AG04450 (cell line): Measurements from ENCODE around the gene DAAM2. TPM values are rescaled to one million over a fixed set of nuclear protein-coding genes. Genes with fewer than 3 reads are reported as not detected.

ENCODE experiments used
- CTCF ChIA-PET: fragments of 300-600, 350-600 bp; formaldehyde crosslinking; extraction: SDS; loops from one replicate; lab custom pipeline; 2022; ENCODE audit warnings: antibody characterized with exemption, inconsistent platforms; lab: Charles Lee
- POLR2A ChIA-PET: fragments of 350-600 bp; formaldehyde crosslinking; extraction: SDS; loops from one replicate; lab custom pipeline; 2021; ENCODE audit warnings: antibody characterized with exemption, inconsistent platforms; lab: Yijun Ruan, JAX
- DNase-seq: peaks from one replicate; pipeline ENCODE4 v3.0.0-alpha.2; 2011; ENCODE audit warnings: low read depth, low spot score
- H3K27ac ChIP-seq: one replicate; pipeline ENCODE4 v1.5.1; 2012; ENCODE audit warnings: low read depth, low read length, control low read depth
- H3K27me3 ChIP-seq: one replicate; pipeline ENCODE4 v1.6.0; 2012; ENCODE audit warnings: low read length; ENCODE audit not compliant: control insufficient read depth, insufficient read depth
- H3K4me3 ChIP-seq: 2 replicates; pipeline ENCODE4 v1.5.1; 2011; ENCODE audit warnings: mild to moderate bottlenecking, low read depth, low read length, control low read depth
- H3K9me3 ChIP-seq: 2 replicates; pipeline ENCODE4 v1.5.1; 2012; ENCODE audit warnings: low read length; ENCODE audit not compliant: control insufficient read depth, insufficient read depth
- CTCF ChIP-seq: IDR thresholded peaks from 2 replicates; pipeline ENCODE4 v1.5.1; 2011; ENCODE audit warnings: low read depth, low read length, control low read depth, inconsistent platforms
- polyA plus RNA-seq: library from polyadenylated mRNA; depleted of rRNA; stranded (reverse); fragments of >200 nt; gene quantifications from 2 replicates; pipeline ENCODE4 v1.2.3, GENCODE V29; 2011

The DAAM2 gene
- polyA plus RNA-seq, 1 experiment = 2.9 TPM

GRCh38 chr6:39911513-39912125 lies 119.4 kb downstream of the DAAM2 start:
- DNase-seq = no peak
- ChIA-PET POLR2A (no interaction called here), CTCF (interaction anchor here (0.6 to 1.4 kb wide), 3 partner anchors 18 to 46 kb away, joined by 3 to 4 read pairs (median 4); no protein-coding TSS in a partner anchor)
- no peak overlapping the region for H3K4me3 ChIP-seq
- TF ChIP-seq CTCF = no peak
- no peaks in the 10 kb centered on the region for H3K27me3 ChIP-seq
- no peak overlapping the region for H3K27ac ChIP-seq
- H3K9me3 ChIP-seq = no peaks in the 10 kb centered on the region

GRCh38 chr6:39912446-39912845 lies 120.3 kb downstream of the DAAM2 start:
- DNase-seq = no peak
- Histone ChIP-seq H3K9me3 (no peaks in the 10 kb centered on the region), H3K27ac (no peak overlapping the region), H3K4me3 (no peak overlapping the region), H3K27me3 (no peaks in the 10 kb centered on the region)
- ChIA-PET POLR2A (no interaction called here), CTCF (interaction anchor here (0.9 to 1.4 kb wide), 2 partner anchors 19 to 47 kb away, joined by 3 to 4 read pairs; no protein-coding TSS in a partner anchor)
- no peak for TF ChIP-seq CTCF

DNA sequence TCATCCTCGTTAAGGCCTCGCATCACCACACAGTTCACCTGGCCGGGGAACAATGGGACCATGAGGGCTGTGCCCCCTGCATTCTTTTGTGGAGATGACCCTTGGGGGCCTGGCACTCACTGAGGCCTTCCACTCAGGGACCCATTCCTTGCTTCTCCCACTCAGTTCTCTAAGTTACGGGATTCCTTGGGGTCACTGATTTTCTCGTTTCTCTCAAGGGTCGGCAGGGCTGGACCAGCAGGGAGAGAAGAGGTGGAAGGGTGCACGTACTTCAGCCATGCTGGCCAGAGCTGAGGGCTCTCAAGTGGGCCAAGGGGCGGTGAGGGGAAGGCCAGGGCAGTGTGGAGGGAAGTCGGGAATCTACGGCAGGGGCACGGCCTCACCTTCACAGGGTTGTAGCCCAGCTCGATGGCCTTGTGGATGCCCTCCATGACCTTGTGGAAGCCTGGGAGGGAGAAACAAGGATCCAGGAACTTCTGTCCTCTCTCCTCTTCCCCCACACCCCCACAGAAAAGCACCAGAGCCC lies 121.3 kb downstream of the DAAM2 start:
- Histone ChIP-seq H3K27me3 (no peaks in the 10 kb centered on the region), H3K27ac (no peak overlapping the region), H3K9me3 (no peaks in the 10 kb centered on the region), H3K4me3 (no peak overlapping the region)
- no peak for DNase-seq
- CTCF ChIA-PET = no interaction called here
- no peak for TF ChIP-seq CTCF
- POLR2A ChIA-PET = no interaction called here

- Histone ChIP-seq H3K4me3 (no peak overlapping the region), H3K27ac (no peak overlapping the region), H3K27me3 (no peaks in the 10 kb centered on the region), H3K9me3 (no peaks in the 10 kb centered on the region)
- no peak for DNase-seq
- POLR2A ChIA-PET = no interaction called here
- TF ChIP-seq CTCF = no peak
- CTCF ChIA-PET = interaction anchor here (0.5 kb wide), 1 partner anchor 59 kb away, joined by 3 read pairs; no protein-coding TSS in a partner anchor
Observed at GRCh38 chr6:39914239-39914638, 122.1 kb downstream of the DAAM2 start.

DNA sequence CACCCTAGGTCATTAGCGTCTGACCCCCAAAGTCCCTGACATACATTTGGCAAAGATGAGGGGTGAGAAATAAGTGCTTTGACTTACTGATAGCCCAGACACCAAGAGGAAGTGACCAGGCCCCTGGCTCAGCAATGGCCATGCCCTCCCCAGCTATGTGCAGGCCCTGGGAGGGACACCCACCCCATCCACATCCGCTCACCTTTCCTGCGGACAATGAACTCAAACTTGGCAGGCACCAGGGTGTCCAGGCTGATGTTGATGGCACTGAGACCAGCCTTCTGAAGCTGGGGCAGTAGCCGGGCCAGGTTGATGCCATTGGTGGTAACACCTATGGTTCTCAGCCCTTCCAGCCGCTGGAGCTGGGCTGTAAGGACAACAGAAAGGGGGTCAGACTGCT lies 123.7 kb downstream of the DAAM2 start:
- H3K4me3 ChIP-seq = no peak overlapping the region
- DNase-seq = no peak
- no peak for TF ChIP-seq CTCF
- H3K9me3 ChIP-seq = no peaks in the 10 kb centered on the region
- no peak overlapping the region for H3K27ac ChIP-seq
- ChIA-PET CTCF (interaction anchor here (1.1 kb wide), 1 partner anchor 11 kb away, joined by 3 read pairs; no protein-coding TSS in a partner anchor), POLR2A (no interaction called here)
- H3K27me3 ChIP-seq = no peaks in the 10 kb centered on the region
